OCI-LY1 (cell line): ENCODE results near the gene NPLOC4.
"Not testable (repeated sequence)": the region's sequence is repeated elsewhere in the genome, so short reads cannot be mapped to it uniquely, and the experiment has no call there.

Experiments used
- H2AFZ ChIP-seq: fragments of 200-600 bp; sonication (generic), shearing (Covaris generic); 2 replicates; pipeline ENCODE4 v1.6.0; 2014; ENCODE audit warnings: antibody characterized with exemption, mild to moderate bottlenecking, low read length
- H3F3A ChIP-seq: fragments of 200-600 bp; sonication (generic), shearing (Covaris generic); 2 replicates; pipeline ENCODE4 v1.6.0; 2014; ENCODE audit warnings: mild to moderate bottlenecking, antibody characterized with exemption, low read length, moderate library complexity; ENCODE audit not compliant: insufficient read depth
- H3K27ac ChIP-seq: fragments of 200-600 bp; sonication (generic); 2 replicates; pipeline ENCODE4 v1.5.1; 2014; ENCODE audit warnings: low read length, mixed run types, mild to moderate bottlenecking, low read depth; ENCODE audit not compliant: poor library complexity, severe bottlenecking
- H3K27me3 ChIP-seq: fragments of 200-600 bp; sonication (generic); 2 replicates; pipeline ENCODE4 v1.6.0; 2014; ENCODE audit warnings: antibody characterized with exemption, mild to moderate bottlenecking, low read length, moderate library complexity; ENCODE audit not compliant: insufficient read depth
- H3K36me3 ChIP-seq: fragments of 200-600 bp; sonication (generic); 2 replicates; pipeline ENCODE4 v1.6.1; 2014; ENCODE audit warnings: mild to moderate bottlenecking, antibody characterized with exemption, low read length, moderate library complexity, mixed read lengths; ENCODE audit not compliant: insufficient read depth
- H3K4me1 ChIP-seq: fragments of 200-600 bp; sonication (generic); 2 replicates; pipeline ENCODE4 v1.5.1; 2014; ENCODE audit warnings: mild to moderate bottlenecking, low read length, moderate library complexity; ENCODE audit not compliant: insufficient read depth, severe bottlenecking
- H3K4me2 ChIP-seq: fragments of 200-600 bp; sonication (generic), shearing (Covaris generic); 2 replicates; pipeline ENCODE4 v1.6.1; 2014; ENCODE audit warnings: low read length
- H3K4me3 ChIP-seq: fragments of 200-600 bp; sonication (generic); 2 replicates; pipeline ENCODE4 v1.5.1; 2014; ENCODE audit warnings: low read length, low read depth, mild to moderate bottlenecking, mixed read lengths; ENCODE audit not compliant: poor library complexity, severe bottlenecking
- H3K79me2 ChIP-seq: fragments of 200-600 bp; shearing (Covaris generic); 2 replicates; pipeline ENCODE4 v1.6.1; 2016; ENCODE audit warnings: mixed run types, low read length, mixed read lengths; ENCODE audit not compliant: insufficient read depth
- H3K9ac ChIP-seq: fragments of 200-600 bp; sonication (generic), shearing (Covaris generic); 2 replicates; pipeline ENCODE4 v1.6.1; 2014; ENCODE audit warnings: mild to moderate bottlenecking, low read length, mixed read lengths
- H3K9me2 ChIP-seq: fragments of 200-600 bp; sonication (generic), shearing (Covaris generic); 2 replicates; pipeline ENCODE4 v1.6.1; 2014; ENCODE audit warnings: low read depth, mild to moderate bottlenecking, low read length, mixed read lengths
- H3K9me3 ChIP-seq: fragments of 200-600 bp; shearing (Covaris generic); 2 replicates; pipeline ENCODE4 v1.6.1; 2014; ENCODE audit warnings: low read length, mixed read lengths
- H4K20me1 ChIP-seq: fragments of 200-600 bp; sonication (generic), shearing (Covaris generic); 2 replicates; pipeline ENCODE4 v1.6.0; 2016; ENCODE audit warnings: mild to moderate bottlenecking, low read length; ENCODE audit not compliant: insufficient read depth
- EZH2 ChIP-seq: fragments of 200-600 bp; sonication (generic), shearing (Covaris generic); IDR thresholded peaks from 2 replicates; pipeline ENCODE4 v1.8.0; 2017; ENCODE audit warnings: borderline replicate concordance, mixed run types, mild to moderate bottlenecking, antibody characterized with exemption, low read length, moderate library complexity, mixed read lengths
- TF ChIP-seq, protein P1 (sequence below): fragments of 200-600 bp; sonication (generic), shearing (Covaris generic); IDR thresholded peaks from 2 replicates; pipeline ENCODE4 v1.5.1; 2017; ENCODE audit warnings: mild to moderate bottlenecking, antibody characterized with exemption, low read length, moderate library complexity, mixed read lengths

Gene NPLOC4

DNA sequence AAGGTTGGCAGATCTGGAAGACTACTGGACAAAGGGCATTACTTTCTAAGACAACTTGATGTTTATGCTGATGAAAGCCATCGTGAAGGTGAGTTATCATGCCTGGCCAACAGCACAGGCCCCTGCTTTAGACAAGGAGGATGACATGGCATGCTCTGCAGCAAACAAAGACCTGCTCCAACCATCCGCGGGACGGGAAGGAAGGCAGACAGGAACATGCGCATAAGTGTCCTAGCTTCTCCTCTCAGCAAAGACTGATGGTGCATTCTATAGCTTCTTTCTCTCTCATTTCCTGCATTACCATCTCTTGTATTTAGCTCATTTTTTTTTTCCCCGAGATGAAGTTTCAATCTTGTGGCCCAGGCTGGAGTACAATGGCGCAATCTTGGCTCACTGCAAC lies 5.4 kb downstream of the NPLOC4 start:
- H3K4me3 ChIP-seq, result no peak overlapping the region
- no peak for TF ChIP-seq EZH2
- TF ChIP-seq, protein P1, sequence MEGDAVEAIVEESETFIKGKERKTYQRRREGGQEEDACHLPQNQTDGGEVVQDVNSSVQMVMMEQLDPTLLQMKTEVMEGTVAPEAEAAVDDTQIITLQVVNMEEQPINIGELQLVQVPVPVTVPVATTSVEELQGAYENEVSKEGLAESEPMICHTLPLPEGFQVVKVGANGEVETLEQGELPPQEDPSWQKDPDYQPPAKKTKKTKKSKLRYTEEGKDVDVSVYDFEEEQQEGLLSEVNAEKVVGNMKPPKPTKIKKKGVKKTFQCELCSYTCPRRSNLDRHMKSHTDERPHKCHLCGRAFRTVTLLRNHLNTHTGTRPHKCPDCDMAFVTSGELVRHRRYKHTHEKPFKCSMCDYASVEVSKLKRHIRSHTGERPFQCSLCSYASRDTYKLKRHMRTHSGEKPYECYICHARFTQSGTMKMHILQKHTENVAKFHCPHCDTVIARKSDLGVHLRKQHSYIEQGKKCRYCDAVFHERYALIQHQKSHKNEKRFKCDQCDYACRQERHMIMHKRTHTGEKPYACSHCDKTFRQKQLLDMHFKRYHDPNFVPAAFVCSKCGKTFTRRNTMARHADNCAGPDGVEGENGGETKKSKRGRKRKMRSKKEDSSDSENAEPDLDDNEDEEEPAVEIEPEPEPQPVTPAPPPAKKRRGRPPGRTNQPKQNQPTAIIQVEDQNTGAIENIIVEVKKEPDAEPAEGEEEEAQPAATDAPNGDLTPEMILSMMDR, result no peak
- no peaks in the 10 kb centered on the region for H3K9me2 ChIP-seq
- peaks cover 46% of the 10 kb centered on the region for H3K79me2 ChIP-seq
- H3K27me3 ChIP-seq, result no peaks in the 10 kb centered on the region
- H3K4me1 ChIP-seq, result peaks cover 24% of the 10 kb centered on the region
- peaks cover 67% of the 10 kb centered on the region for H3K36me3 ChIP-seq
- H3K27ac ChIP-seq, result no peak overlapping the region
- no peaks in the 10 kb centered on the region for H3F3A ChIP-seq
- no peaks in the 10 kb centered on the region for H4K20me1 ChIP-seq
- H2AFZ ChIP-seq, result no peak overlapping the region
- H3K9ac ChIP-seq, result no peak overlapping the region
- H3K9me3 ChIP-seq, result no peaks in the 10 kb centered on the region
- H3K4me2 ChIP-seq, result no peak overlapping the region

DNA sequence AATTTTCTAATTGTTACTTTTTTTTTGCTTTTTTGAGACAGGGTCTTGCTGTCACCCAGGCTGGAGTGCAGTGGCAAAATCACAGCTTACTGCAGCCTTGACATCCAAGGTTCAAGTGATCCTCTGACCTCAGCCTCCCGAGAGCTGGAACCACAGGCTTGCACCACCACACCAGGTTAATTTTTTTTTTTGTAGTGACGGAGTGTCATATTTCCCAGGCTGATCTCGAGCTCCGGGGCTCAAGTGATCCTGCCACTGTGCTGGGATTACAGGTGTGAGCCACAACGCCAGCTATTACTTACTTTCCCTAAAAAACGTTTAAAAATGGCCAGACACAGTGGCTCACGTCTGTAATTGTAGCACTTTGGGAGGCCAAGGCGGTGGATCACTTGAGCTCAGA lies 6.6 kb downstream of the NPLOC4 start:
- peaks cover 34% of the 10 kb centered on the region for H3K79me2 ChIP-seq
- no peak overlapping the region for H2AFZ ChIP-seq
- TF ChIP-seq, protein P1, result no peak
- no peak for TF ChIP-seq EZH2
- no peaks in the 10 kb centered on the region for H3F3A ChIP-seq
- peaks cover 79% of the 10 kb centered on the region for H3K36me3 ChIP-seq
- H3K9me2 ChIP-seq, result no peaks in the 10 kb centered on the region
- no peak overlapping the region for H3K4me2 ChIP-seq
- H3K4me1 ChIP-seq, result peaks cover 15% of the 10 kb centered on the region
- no peaks in the 10 kb centered on the region for H3K9me3 ChIP-seq
- H3K9ac ChIP-seq, result no peak overlapping the region
- H3K27ac ChIP-seq, result no peak overlapping the region
- H4K20me1 ChIP-seq, result no peaks in the 10 kb centered on the region
- H3K4me3 ChIP-seq, result no peak overlapping the region
- no peaks in the 10 kb centered on the region for H3K27me3 ChIP-seq

GRCh38 chr17:81621494-81622130 lies 15.3 kb downstream of the NPLOC4 start:
- H3K36me3 ChIP-seq, result peaks cover 84% of the 10 kb centered on the region
- TF ChIP-seq, protein P1, result no peak
- TF ChIP-seq EZH2, result no peak
- no peaks in the 10 kb centered on the region for H3K27me3 ChIP-seq
- no peaks in the 10 kb centered on the region for H4K20me1 ChIP-seq
- peaks cover 6% of the 10 kb centered on the region; the same call in 1 of the 2 replicates for H3K79me2 ChIP-seq
- H3K4me2 ChIP-seq, result no peak overlapping the region
- H3K4me3 ChIP-seq, result no peak overlapping the region
- H3K9me2 ChIP-seq, result no peaks in the 10 kb centered on the region
- H2AFZ ChIP-seq, result no peak overlapping the region
- H3K27ac ChIP-seq, result no peak overlapping the region
- H3K4me1 ChIP-seq, result no peaks in the 10 kb centered on the region
- H3F3A ChIP-seq, result no peaks in the 10 kb centered on the region
- no peak overlapping the region for H3K9ac ChIP-seq
- H3K9me3 ChIP-seq, result no peaks in the 10 kb centered on the region

DNA sequence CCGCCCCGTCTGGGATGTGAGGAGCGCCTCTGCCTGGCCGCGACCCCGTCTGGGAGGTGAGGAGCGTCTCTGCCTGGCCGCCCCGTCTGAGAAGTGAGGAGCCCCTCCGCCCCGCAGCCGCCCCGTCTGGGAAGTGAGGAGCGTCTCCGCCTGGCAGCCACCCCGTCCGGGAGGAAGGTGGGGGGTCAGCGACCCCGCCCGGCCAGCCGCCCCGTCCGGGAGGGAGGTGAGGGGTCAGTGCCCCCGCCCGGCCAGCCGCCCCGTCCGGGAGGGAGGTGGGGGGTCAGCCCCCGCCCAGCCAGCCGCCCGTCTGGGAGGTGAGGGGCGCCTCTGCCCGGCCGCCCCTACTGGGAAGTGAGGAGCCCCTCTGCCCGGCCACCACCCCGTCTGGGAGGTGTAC lies 18.6 kb downstream of the NPLOC4 start:
- H3K4me2 ChIP-seq, H3K9me2 ChIP-seq, H3K9me3 ChIP-seq, H3F3A ChIP-seq, H4K20me1 ChIP-seq, H2AFZ ChIP-seq, H3K4me3 ChIP-seq, H3K27me3 ChIP-seq, H3K27ac ChIP-seq, H3K9ac ChIP-seq, H3K4me1 ChIP-seq: not testable (repeated sequence)
- H3K36me3 ChIP-seq, result peaks cover 82% of the 10 kb centered on the region
- peaks cover 14% of the 10 kb centered on the region; the same call in 1 of the 2 replicates for H3K79me2 ChIP-seq
